HS-5 (cell line): ENCODE results near the gene MRPS22.
A peak's percentile ranks its signal among the peaks of the same experiment; 100 is the strongest.

Source experiments
- DNase-seq: peaks from one replicate; pipeline ENCODE4 v3.0.0-alpha.2; 2012; ENCODE audit warnings: low read depth

The MRPS22 gene

DNA sequence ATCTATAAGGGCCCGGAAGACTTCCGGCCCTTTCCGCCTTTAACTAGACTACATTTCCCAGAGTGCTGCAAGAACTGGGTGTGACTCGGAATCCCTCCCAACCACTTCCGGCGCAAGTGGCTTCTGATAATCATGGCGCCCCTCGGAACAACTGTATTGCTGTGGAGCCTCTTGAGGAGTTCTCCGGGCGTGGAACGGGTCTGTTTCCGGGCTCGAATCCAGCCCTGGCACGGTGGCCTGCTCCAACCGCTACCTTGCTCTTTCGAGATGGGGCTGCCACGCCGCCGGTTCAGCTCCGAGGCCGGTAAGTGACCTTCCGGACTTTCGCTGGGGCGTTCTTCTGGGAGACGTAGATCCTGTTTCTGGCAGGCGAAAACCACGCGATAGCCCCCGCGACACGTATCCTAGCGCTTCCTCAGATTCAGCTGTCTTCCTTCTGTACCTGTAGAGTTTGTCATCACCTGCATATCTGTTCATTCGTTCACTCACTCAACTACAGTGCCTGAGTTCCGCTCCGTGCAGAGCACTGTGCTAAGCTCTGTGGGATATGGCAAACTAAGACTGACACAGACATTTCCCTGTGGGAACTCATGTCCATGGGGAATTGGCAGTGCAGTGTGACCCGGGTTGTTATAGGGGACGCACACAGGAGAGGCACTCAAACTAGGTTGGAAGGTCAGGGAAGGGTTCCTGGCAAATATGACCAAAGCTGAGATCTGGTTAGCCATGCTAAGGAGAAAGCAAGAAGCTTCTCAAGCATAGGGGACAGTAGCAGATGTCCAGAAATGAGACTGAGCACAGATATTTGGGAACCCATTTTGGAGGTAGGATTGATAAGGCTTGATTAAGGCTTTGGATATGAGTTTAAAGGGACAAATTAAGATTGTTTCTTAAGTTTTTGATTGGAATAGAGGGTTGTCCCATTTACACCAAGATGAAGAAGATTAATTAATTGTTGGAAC is at the start of gene MRPS22:
Gene MRPS22, plus strand, starts transcription at position 126 of the 962 bp plus-strand sequence. Its CDS starts 7 bp downstream, at position 133.
- DNase-seq: peak; percentile 59

DNA sequence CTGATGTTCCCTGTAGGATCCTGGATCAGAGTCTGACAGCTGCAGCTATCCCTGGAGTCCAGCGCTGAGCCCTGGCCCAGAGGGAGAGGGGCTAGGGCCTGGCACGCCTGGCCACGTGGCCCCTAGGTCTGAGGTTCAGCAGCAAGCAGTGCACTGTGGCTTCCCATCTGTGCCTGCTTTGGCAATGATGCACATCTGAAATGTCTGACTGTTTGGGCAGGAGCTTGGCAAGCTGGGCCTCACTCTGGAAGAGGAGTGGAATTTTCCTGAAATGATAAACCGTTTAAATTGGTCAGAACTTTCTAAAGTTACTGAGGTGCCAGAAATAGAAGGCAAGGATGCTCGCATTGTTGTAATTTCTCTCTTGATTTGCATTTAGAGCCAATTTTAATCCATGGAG is 48.8 kb upstream of the MRPS22 start:
- DNase-seq: no peak

DNA sequence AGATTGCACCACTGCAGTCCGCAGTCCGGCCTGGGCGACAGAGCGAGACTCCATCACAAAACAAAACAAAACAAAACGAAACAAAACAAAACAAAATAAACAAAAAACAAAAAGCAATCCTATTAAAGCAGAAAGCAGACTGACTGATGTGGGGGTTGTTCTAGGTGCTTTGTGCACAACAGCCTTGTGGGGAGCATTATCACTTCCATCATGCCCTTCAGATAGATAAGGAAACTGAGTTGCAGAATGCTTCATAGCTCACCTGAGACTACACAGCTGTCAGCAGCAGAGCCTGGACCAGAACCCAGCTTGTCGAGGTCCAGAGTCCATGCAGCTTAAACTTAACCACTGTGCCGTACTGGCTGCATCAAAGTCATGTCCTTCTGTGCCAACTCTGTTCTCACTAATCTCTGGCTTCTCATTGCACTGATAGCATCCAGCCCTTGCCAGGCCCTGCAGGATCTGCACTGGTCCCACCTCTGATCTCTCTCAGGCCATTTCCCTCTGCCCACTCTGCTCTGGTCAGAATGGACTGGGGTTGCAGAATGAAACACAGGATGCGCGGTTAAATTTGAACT is 47.6 kb upstream of the MRPS22 start:
- DNase-seq: no peak

DNA sequence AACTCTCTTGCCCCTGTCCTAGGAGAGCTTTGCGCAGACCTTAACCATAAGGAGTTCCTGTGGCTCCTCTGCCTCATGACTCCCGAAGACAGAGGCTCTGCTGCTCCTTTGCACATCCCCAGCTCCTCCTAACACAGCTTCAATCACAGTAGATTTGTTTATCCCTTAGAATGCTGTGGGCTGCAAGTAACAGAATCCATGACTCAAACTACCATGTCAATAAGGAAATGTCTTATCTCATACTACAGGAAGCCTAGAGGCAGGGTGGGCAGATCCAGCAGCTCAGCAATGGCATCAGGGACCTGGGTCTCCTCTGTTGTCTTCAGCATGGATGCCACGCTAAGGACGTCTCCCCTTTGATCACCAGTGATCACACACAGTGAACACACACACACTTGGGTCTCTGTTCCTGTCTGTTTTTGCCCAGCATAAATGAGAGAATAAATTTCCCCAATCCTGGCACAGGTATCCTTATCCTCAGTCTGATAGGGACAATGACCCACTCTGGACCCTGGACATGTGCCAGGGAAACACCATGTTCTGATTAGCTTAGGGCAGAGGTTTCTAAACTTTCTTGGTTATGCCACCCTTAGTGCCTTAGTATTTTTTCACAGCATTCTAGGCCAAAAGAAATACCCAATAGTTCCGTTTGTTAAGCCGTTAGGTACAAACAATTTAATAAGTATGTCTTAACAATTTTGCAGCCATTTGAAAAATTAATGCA is 46.1 kb upstream of the MRPS22 start:
- no peak for DNase-seq

DNA sequence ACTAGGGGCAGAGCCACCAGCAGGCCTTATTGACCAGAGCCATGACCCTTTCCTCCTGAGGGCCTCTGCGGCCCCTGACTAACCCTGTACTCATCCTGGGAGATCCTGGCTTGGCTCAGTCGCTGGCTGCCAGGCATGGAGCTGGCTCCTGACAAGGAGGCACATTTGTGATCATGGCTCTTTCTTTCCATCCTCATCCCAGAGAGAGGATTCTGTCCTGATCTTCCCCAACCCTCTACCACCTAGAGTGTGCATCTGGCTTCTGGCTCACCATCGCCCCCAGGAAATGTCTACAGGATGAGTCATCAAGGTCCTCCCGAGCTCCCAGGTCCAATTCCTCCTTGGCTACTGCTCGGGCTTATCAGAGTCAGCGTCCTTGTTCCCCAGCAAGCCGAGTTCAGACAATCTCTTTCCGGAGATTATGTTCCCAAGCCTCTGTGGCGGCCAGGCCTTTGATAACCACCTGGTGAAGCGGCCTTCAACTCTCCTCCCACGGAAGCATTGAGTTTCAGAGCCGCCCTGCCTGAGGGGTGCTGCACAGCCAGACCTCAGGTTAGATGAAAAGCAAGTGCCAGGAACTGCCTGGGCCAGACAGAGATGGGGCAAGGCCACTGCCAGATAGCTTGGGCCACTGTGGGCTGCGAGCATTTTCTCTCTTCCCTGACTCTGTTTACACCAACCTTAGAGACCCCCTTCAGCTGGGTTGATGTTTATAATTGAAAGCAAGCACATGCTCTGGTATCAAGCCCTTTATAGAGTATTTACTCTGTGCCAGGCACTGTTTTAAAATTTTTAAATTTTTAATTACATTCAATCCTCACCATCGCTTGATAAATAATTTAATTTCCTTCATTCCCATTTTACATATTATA is 44.3 kb upstream of the MRPS22 start:
- peak; percentile 57 for DNase-seq

DNA sequence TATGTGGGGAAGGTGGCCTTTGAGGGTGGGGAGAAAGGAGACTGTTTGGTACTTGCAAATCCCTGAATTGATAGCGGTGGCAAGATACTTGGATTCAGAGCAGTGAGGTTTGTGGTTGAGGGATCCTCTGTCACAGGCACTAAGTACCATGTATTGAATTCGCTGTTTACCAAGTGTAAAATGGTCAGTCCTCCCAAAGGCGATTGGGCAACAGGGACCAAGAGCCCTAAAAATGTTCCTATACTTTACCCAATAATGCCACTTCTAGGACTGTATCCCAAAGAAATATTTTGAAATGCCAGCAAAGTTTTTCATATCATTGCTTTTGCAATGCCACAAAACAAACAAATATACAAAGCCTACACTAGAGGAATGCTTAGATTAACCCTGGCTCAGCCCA is 43.4 kb upstream of the MRPS22 start:
- DNase-seq: no peak

DNA sequence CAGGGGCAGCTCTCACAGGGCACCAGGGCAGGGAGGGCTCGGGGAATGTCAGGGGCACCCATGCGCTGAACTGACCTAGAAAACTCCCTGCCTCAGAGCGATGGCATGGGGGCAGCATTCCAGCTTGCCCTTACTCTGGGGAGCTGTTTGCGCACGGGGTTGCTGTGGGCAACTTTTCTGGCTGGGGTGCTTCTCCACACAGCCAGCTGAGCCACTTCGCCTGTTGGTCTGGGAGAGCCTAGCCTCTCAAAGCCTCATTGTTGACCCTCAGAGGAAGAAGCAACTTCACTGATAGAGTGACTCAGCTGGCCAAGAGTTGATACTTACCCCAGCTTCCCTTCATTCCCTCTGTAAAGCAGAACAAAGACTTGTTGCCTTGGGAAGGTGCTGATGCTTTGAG is 42.6 kb upstream of the MRPS22 start:
- no peak for DNase-seq

DNA sequence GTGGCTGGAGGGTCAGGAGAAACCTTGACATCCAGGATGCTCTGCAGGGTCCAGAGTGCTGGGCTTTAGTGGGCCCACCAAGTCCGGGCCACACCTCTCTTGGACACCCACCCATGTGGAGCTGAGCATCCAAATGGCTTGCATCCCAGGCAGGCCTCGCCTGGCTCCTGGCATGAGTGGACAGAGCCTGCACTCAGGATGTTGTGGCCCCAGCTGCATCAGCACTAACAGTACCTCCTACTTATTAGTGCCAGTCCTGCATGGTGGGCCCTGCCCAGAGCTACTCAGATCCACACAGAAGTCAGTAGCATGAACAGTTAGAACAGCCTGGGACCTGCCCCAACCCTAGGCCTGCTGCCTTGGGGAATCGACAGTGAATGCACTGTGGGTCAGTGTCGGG is 42.2 kb upstream of the MRPS22 start:
- DNase-seq: no peak

DNA sequence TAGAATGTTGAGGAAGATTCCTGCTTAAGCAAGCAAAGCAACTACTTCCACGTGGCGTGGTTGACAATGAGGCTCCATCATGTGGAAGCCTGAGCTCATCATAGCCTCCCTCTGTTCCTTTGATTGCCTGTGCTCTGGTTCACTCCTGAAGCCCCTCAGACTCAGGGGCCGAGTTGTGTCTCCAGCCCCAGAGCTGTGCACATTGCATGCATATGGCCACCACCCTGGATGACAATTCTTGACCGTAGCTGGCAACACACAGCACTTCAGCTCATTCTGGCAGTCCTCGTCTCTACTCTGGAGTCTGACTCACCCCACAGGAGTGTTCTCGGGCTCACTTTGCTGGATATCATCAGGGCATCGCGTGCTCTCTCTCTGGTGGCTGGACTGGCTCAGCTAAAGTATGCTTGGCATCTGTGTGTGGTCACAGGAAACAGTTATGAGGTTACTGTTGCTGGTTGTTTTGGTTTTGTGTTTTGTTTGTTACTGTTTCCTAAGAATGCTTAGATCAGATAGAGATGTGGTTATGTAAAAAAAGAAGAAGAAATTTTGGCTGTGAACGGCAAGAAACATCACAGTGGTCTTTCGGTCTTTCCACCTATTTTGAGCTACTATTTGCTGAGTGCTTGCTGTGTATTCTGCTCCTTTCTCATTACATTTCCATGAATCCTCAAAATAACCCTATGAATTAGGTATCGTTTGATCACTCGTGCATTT is 41.6 kb upstream of the MRPS22 start:
- peak; percentile 95 for DNase-seq

DNA sequence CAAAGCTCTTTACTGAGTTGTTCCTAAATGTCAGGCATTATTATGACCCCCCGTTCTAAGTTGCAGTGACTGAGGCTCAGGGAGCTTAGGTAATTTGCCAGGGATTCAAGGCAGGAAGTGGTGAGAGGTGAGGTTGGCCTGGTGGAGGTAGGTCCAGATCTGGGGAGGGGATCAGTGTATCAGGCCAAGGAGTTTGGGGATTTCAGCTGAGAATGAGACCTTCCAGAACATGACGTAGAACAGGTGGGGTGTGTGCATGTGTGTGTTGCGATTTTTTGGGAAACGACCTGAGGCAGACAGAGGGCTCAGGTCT is 41.1 kb upstream of the MRPS22 start:
- no peak for DNase-seq

DNA sequence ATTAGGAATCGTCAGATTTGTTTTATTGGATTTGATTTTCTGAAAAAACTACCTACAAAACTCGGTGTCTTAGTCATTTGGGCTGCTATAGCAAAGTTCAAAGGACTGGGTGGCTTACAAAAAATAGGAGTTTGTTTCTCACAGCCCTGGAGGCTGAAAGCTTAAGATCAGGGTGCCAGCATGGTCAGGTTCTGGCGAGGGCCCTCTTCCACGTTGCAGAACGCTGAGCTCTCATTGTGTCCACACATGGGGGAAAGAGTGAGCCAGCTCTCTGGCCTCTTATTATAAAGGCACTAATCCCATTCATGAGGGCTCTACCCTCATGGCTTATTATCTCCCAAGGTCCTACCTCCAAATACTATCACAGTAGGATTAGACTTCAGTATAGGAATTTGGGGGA is 40.6 kb upstream of the MRPS22 start:
- DNase-seq: no peak

DNA sequence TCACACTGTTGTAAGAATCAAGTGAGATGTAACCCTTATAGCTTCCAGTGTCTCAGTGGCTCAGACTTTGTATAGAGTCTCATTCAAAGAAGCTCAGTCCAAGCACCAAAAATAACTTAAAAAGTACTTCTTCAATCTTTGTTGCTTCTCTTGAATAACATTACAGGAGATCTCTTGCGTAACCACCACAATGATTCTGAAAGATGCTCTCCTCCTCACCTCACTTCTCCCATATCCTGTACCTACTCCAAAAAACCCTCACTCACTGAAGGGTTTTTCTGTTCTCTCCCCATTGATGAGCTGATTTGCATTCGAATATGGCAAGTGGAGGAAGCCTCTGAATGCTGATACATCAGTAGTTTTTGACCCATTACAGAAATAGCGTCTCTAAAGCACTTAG is 39.4 kb upstream of the MRPS22 start:
- DNase-seq: no peak

DNA sequence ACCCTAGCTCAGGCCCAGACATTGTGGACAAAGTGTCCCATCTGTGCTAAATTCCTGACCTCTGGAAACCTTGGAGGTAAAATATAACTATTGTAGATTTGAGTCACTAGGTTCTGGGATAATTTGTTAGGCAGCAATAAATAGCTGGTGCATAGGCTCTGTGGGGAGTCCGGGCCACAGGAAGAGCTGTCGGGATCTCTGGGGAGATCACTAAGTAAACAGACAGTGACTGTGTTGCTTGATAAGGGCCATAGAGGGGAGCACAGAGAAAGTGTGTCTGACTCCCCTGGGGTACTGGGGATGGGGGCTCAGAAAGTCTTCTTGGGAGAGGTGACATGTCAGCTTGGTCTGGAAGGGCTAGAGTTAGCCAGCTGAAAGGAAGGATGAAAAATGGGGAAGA is 37.7 kb upstream of the MRPS22 start:
- DNase-seq: no peak

DNA sequence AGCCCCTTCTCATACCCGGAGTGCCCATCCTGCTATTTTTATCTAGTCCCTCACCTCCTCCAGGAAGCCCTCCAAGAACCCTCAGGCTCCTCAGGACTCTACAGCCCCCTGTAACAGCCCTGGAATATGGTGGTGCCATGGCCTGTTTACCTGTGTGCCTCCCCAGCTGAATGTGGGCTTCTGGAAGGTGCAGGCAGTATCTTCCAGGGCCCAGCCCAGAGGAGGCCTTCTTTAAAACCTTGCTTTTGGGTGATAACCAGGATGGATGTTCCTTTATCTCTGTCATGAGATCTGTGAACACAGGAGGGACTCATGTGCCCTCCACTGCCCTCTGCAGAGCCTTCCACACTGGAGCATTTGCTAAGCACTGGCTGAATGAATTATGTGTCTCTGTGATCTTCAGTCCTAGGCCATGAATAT is 36.7 kb upstream of the MRPS22 start:
- no peak for DNase-seq

DNA sequence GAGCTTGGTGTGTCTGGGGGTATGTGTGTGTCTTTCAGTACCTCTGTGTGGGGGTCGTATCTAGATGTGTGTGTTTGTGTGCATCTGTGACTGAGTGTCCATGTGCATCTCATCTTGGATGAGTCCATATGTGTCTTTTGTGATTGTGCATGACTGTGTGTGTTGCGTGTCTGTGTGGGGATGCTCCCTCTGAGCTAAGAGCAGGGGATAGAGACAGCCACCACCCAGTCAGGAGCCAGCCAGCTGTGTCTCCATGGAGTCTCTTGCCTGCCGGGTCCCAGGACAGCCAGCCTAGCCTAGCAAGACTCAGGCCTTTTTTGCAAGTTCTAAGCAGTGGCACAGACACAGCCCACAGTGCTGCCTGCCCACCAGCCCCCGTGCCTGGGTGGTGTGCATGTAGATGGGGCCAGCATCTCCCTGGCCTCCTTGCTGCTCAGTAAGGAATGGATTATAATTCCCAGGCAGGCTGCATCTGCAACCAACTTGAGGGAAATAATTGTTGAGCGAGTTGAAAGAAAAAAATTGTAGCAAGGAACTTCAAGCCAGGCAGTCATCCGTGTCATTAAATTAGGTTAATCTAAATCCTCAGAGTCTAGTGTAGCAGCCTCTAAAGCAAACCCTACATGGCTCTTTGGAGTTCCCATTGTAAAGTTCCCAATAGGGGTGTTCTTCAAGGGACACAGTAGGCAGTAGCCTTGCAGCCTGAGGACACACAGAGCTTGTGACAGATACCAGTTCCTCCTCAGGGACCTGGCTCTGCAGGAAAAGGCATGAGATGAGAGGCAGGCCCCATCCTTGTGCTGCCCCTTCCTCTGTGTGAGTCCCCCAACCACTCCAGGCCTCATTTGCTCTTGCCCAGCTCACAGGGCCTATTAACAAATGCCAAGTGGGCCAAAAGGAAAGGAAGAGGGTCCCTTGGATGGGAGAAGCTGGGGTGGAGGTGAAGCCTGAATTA is 35.9 kb upstream of the MRPS22 start:
- no peak for DNase-seq

DNA sequence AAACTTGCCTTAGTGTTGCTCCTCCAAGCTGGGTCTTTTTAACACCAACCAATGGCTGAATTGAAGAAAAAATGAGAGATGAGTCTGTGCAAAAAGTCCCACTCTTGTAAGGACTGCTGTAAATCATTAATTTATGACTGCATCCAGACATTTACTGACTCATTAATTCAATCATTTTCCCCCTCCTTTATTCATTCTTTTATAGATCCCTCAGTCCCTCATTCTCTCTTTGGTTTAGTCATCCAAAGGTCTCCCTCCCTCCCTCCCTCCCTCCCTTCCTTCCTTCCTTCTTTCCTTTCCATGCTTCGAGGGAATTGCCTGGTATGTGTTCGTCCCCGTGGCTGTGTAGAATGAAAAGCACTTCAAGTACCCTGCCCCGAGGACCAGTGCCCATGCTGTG is 35.3 kb upstream of the MRPS22 start:
- no peak for DNase-seq

DNA sequence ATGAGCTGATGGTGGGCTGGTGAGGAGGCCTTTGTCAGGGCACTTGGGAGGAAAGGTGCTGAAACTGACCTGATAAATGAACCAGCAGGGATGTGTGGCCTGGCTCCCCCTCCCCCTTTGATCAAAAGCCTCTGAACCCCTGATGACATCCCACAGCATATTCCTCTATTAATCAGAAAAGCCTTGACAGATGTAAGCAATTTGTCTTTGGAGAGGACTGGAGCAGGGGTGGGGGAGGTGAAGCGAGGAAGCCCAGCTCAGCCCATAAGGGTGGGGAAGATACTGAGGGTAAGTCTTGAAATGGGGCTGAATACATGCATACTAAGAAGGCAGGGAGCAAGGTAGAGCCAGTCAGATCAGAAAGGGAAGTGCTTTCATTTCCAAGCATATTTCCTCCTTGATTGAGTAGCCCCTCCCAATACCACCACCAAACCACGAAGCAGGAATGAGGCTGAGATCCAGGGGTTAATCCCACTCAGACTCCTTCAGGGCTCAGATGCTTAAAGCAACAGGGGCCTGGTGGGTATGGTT is 34.7 kb upstream of the MRPS22 start:
- no peak for DNase-seq

DNA sequence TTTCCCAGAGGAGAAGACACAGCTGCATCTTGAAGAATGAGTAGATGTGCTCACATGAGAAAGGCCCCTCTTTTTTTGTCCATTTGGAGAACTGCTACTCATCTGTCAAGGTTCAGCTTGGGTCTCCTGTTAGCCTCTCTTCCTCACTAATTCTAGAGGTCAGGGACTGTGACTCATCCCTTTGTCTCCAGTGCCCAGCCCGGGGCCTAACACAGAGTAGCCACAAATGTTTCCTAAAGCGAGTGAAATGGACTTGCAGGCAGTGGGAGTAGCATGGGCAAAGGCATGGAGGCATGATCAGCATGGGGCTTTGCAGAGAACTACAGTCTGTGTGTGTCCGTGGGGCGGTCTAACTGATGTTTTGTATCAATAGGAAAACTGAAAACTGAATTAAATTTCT is 33.9 kb upstream of the MRPS22 start:
- DNase-seq: no peak

DNA sequence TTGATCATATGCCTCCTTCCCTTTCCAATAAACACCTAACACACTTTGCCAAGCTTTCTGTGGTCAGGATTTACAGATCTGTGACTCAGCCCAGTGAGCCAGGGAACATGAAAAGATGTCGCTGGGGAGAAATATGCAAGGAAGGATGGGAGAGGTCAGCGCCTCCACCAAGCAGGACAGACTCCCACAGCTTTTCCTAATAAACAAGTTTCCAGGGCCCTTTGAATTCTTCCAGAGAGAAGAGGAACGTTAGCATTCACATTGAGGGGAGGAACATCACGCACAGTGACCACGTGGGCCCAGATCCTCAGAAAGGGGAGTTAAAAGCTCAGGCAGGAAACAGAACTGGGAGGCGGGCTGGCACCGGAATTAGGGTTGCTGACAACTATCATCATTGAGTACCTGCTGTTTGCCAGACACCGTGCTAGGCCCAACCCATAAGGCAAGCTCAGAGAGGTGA is 33.3 kb upstream of the MRPS22 start:
- peak; percentile 82 for DNase-seq

DNA sequence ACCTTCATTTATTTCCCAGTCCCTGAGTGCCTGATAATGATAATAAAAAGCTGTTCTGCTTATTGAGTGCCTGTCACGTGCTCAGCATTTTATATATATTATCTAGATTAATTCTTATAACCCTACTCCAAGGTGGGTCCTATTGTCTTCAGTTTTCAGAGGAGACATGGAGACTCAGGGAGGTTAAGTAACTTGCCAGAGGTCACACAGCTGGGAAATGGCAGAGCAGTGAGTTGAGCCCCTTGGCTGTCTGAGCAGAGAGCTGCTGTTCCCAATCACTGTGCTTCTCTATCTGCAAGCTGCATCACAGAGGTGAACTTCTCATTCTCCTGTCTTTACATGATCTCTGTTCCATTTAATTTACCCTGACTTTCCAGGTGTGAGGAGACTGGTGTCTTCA is 32.3 kb upstream of the MRPS22 start:
- DNase-seq: no peak
